Body of pancreas (tissue), 4 donors: ENCODE measurements around the gene VKORC1L1. TPM values are rescaled to one million over a fixed set of nuclear protein-coding genes. Genes with fewer than 3 reads are reported as not detected.
"Not testable (repeated sequence)": the region's sequence is repeated elsewhere in the genome, so short reads cannot be mapped to it uniquely, and the experiment has no call there.

Experiments
- ATAC-seq: fragments of 150-250 bp; one replicate; pipeline ENCODE4 v1.9.1; 2016
- DNase-seq, 4 donors: peaks; one replicate each; pipeline ENCODE4 v3.0.0-alpha.2; 2019
- H3K27ac ChIP-seq, 4 donors: fragments of 200-600 bp; sonication (generic); 1 replicate in 3 of 4; 2 replicates in 1 of 4; pipeline versions ENCODE4 v1.5.1 to v1.6.1; 2016 to 2019; ENCODE audit warnings: mild to moderate bottlenecking in 1 of 4, mixed read lengths in 1 of 4, moderate library complexity in 1 of 4
- H3K27me3 ChIP-seq, 2 donors: fragments of 200-600 bp; sonication (generic); one replicate each; pipeline ENCODE4 v1.6.0; 2016; ENCODE audit warnings: mild to moderate bottlenecking in 1 of 2
- H3K36me3 ChIP-seq, 2 donors: fragments of 200-600 bp; sonication (generic); replicated peaks in 1 of 2; 2 replicates each; pipeline ENCODE4 v1.5.1; 2016; ENCODE audit warnings: low read depth in 2 of 2; ENCODE audit not compliant: insufficient read depth in 1 of 2
- H3K4me1 ChIP-seq: fragments of 200-600 bp; sonication (generic); one replicate; pipeline ENCODE4 v1.6.0; 2016
- H3K4me3 ChIP-seq, 2 donors: fragments of 200-600 bp; sonication (generic); 1 replicate in 1 of 2; 2 replicates in 1 of 2; pipeline ENCODE4 v1.5.1; 2016 to 2019
- H3K9me3 ChIP-seq, 3 donors: fragments of 200-600 bp; sonication (generic); 1 replicate in 2 of 3; 2 replicates in 1 of 3; pipeline ENCODE4 v1.5.1; 2016
- POLR2A ChIP-seq, 3 donors: fragments of 450-650 bp; IDR thresholded peaks; one replicate each; pipeline ENCODE4 v1.6.1; 2016; ENCODE audit warnings: antibody characterized with exemption in 3 of 3, mild to moderate bottlenecking in 2 of 3
- WGBS, 2 donors: methylation state at CpG; one replicate each; pipeline ENCODE4 v1.1.5; 2017; 5-methylcytosine and 5-hydroxymethylcytosine counted together
- intact Hi-C: fragments of 100-400 bp; cut with DNase I; formaldehyde crosslinking; loops from one replicate; pipeline ENCODE4 v1.15.1; 2023
- total RNA-seq, 2 donors: library from RNA; depleted of rRNA; stranded (reverse); fragments of >200 nt; gene quantifications; one replicate each; pipeline ENCODE4 v1.1.0, GENCODE V29; 2016
- TF ChIP-seq, protein P1 (sequence below), 7 experiments: fragments of 450-650 bp in 4 of 7; fragments of 200-600 bp in 3 of 7; sonication (generic) in 3 of 7; IDR thresholded peaks; one replicate each; pipeline ENCODE4 v1.5.1; 2016 to 2019; ENCODE audit warnings: antibody characterized with exemption in 7 of 7

Gene VKORC1L1
- 10 to 100 TPM in 1 of 2 donors, 1 to 10 TPM in 1; 9.9 to 18.8 TPM for total RNA-seq

DNA sequence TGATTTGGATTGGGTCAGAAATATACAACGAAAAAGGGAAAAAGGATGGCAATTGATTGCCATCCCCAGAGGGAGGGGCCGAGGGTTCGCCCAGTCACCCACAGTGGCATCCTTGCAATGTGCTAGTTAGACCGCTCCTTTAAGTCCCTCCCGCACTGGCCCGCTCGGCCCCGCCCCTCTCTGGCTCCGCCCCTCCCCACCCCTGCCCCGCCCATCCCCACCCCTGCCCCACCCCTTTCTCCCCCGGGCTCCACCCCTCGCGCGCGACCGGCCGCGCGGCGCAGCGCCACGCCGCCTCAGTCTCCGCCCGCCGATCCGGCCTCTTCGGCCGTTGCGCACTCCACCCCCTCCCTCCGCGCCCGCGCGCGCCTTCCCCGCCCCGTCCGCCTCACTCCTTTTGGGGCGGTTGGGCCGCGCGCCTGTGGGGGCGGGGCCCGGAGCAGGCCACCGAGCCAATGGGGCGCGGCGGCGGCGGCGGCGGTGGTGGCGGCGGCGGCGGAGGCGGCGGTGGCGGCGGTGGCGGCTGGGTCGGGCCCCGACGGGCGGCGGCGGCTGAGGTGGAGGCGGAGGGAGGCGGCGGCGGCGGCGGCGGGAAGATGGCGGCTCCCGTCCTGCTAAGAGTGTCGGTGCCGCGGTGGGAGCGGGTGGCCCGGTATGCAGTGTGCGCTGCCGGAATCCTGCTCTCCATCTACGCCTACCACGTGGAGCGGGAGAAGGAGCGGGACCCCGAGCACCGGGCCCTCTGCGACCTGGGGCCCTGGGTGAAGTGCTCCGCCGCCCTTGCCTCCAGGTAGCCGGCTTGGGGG, at the start of gene VKORC1L1:
Gene VKORC1L1, plus strand, starts transcription at position 299 of the 806 bp plus-strand sequence. Its CDS starts 298 bp downstream, at position 597.
- TF ChIP-seq POLR2A (IDR thresholded peaks at IDR 0.05), result peak; percentile 39 to 66 (median 64)
- TF ChIP-seq, protein P1, sequence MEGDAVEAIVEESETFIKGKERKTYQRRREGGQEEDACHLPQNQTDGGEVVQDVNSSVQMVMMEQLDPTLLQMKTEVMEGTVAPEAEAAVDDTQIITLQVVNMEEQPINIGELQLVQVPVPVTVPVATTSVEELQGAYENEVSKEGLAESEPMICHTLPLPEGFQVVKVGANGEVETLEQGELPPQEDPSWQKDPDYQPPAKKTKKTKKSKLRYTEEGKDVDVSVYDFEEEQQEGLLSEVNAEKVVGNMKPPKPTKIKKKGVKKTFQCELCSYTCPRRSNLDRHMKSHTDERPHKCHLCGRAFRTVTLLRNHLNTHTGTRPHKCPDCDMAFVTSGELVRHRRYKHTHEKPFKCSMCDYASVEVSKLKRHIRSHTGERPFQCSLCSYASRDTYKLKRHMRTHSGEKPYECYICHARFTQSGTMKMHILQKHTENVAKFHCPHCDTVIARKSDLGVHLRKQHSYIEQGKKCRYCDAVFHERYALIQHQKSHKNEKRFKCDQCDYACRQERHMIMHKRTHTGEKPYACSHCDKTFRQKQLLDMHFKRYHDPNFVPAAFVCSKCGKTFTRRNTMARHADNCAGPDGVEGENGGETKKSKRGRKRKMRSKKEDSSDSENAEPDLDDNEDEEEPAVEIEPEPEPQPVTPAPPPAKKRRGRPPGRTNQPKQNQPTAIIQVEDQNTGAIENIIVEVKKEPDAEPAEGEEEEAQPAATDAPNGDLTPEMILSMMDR (IDR thresholded peaks at IDR 0.05), result no peak

GRCh38 chr7:65827366-65827765, 45.5 kb upstream of the VKORC1L1 start:
- no peaks in the 10 kb centered on the region for H3K4me1 ChIP-seq
- intact Hi-C loops, result no loop called here
- DNase-seq (no peak), ATAC-seq (no peak)
- no peak overlapping the region for H3K4me3 ChIP-seq
- no peaks in the 10 kb centered on the region for H3K27me3 ChIP-seq
- no peaks in the 10 kb centered on the region for H3K9me3 ChIP-seq
- WGBS, 2 donors, result 93 to 94% methylated on average over 6 of the region's 6 CpGs
- no peaks in the 10 kb centered on the region for H3K36me3 ChIP-seq
- TF ChIP-seq, protein P1 (IDR thresholded peaks at IDR 0.05), result no peak
- TF ChIP-seq POLR2A (IDR thresholded peaks at IDR 0.05), result no peak
- H3K27ac ChIP-seq, result no peak overlapping the region

More for the DNA sequence above, at the start of gene VKORC1L1:
- intact Hi-C loops, result no loop called here
- Histone ChIP-seq H3K27ac (peak within 1 kb of the TSS; percentile 74 to 86 (median 80)), H3K4me3 (peak within 1 kb of the TSS; percentile 81 to 86), H3K4me1 (peaks cover 5% of the 10 kb centered on the region), H3K27me3 (no peaks in the 10 kb centered on the region), H3K36me3 (no peaks in the 10 kb centered on the region), H3K9me3 (no peaks in the 10 kb centered on the region)
- ATAC-seq (peak; percentile 97), DNase-seq (peak; percentile 96 to 97 (median 96))
- 0 to 1% methylated on average over 3 to 65 of the region's 94 CpGs for WGBS, 2 donors

DNA sequence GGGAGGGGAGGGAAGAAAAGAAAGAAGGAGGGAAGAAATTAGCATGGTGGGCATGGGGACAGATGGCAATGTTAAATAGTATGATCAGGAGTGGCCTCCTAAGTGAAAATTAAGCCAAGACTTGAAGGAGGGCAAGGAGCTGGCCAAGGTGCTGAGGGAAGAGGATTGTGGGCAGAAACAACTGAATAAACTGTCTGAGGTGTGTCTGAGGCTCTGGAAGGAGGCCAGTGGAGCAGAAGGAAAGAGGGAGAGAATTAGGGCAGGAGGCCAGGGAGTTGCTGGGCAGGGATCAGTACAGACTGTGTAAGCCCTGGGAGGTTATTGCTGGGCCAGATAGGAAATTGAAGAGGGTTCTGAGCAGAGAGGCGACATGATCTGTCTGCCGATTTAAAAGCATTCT, 40.6 kb upstream of the VKORC1L1 start:
- Histone ChIP-seq H3K9me3 (no peaks in the 10 kb centered on the region), H3K27me3 (no peaks in the 10 kb centered on the region), H3K36me3 (no peaks in the 10 kb centered on the region), H3K27ac (no peak overlapping the region), H3K4me1 (no peaks in the 10 kb centered on the region), H3K4me3 (no peak overlapping the region)
- 89 to 96% methylated on average over 2 of the region's 2 CpGs for WGBS, 2 donors
- intact Hi-C loops, result no loop called here
- TF ChIP-seq, protein P1 (IDR thresholded peaks at IDR 0.05), result no peak
- TF ChIP-seq POLR2A (IDR thresholded peaks at IDR 0.05), result no peak
- ATAC-seq, result no peak
- no peak for DNase-seq

DNA sequence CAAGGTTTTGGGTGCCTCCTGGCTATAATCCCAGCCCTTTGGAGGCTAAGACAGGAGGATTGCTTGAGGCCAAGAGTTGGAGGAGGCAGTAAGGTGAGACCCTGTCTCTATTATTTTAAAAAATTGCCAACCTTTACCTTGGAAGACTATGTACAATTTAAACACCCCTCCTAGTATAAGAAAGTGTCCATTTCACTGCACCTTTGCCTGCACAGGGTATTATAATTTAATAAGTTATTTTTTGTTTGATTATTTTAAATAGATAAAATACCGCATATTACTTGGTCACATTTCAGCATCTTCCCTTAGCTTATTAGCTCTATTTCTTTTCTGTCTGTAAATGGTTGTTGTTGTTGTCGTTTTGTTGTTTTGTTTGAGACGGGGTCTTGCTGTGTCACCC, 36.2 kb upstream of the VKORC1L1 start:
- WGBS, 2 donors, result 88% methylated on average over 3 of the region's 3 CpGs
- H3K27ac ChIP-seq, H3K36me3 ChIP-seq, H3K27me3 ChIP-seq, H3K9me3 ChIP-seq, H3K4me1 ChIP-seq, ATAC-seq, intact Hi-C loops, DNase-seq, H3K4me3 ChIP-seq: not testable (repeated sequence)

DNA sequence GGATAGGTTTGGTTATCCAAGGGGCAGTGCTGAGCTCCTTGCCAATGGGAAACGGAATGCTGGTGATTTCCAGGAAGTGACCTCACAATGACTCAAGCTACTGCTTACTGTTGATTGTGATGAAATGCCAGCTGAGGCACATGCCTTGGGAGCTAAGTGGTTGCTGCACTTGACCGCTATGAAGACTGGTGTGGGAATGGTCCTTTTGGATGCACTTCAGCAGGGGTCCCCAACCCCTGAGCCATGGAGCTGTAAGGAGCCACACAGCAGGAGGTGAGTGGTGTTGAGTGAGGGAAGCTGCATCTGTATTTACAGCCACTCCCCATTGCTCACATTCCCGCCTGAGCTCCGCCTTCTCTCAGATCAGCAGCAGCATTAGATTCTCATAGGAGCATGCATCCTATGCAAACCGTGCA, 35.3 kb upstream of the VKORC1L1 start:
- intact Hi-C loops, H3K27ac ChIP-seq, H3K9me3 ChIP-seq, H3K27me3 ChIP-seq, H3K4me1 ChIP-seq, DNase-seq, H3K4me3 ChIP-seq, H3K36me3 ChIP-seq, ATAC-seq: not testable (repeated sequence)
- 86 to 89% methylated on average over 4 to 5 of the region's 5 CpGs for WGBS, 2 donors
